DOHH2 (cell line): ENCODE results near the gene SCUBE1.

Experiments
- H3F3A ChIP-seq: fragments of 200-600 bp; sonication (generic), shearing (Covaris generic); 2 replicates; pipeline ENCODE4 v1.6.0; 2016; ENCODE audit warnings: antibody characterized with exemption, mild to moderate bottlenecking; ENCODE audit not compliant: control insufficient read depth, insufficient read depth
- H3K27ac ChIP-seq: fragments of 200-600 bp; sonication (generic); 2 replicates; pipeline ENCODE4 v1.5.1; 2014; ENCODE audit warnings: low read depth, mild to moderate bottlenecking, low read length, moderate library complexity
- H3K27me3 ChIP-seq: fragments of 200-600 bp; sonication (generic); 2 replicates; pipeline ENCODE4 v1.6.1; 2014; ENCODE audit warnings: mild to moderate bottlenecking, low read length, mixed read lengths; ENCODE audit not compliant: control insufficient read depth
- H3K36me3 ChIP-seq: fragments of 200-600 bp; sonication (generic); 2 replicates; pipeline ENCODE4 v1.6.1; 2014; ENCODE audit warnings: mild to moderate bottlenecking, low read length, moderate library complexity, mixed read lengths; ENCODE audit not compliant: control insufficient read depth
- H3K4me1 ChIP-seq: fragments of 200-600 bp; sonication (generic); 2 replicates; pipeline ENCODE4 v1.6.1; 2014; ENCODE audit warnings: mild to moderate bottlenecking, low read length, mixed read lengths; ENCODE audit not compliant: control insufficient read depth
- H3K4me2 ChIP-seq: fragments of 200-600 bp; sonication (generic); 2 replicates; pipeline ENCODE4 v1.6.0; 2014; ENCODE audit warnings: mild to moderate bottlenecking, low read length, moderate library complexity
- H3K4me3 ChIP-seq: fragments of 200-600 bp; sonication (generic); 2 replicates; pipeline ENCODE4 v1.5.1; 2014; ENCODE audit warnings: mild to moderate bottlenecking, low read length, mixed read lengths
- H3K79me2 ChIP-seq: fragments of 200-600 bp; sonication (generic); 2 replicates; pipeline ENCODE4 v1.6.1; 2014; ENCODE audit warnings: mild to moderate bottlenecking, low read length, mixed read lengths; ENCODE audit not compliant: control insufficient read depth
- H3K9me2 ChIP-seq: fragments of 200-600 bp; sonication (generic); replicated peaks from 2 replicates; pipeline ENCODE4 v1.6.1; 2014; ENCODE audit warnings: mild to moderate bottlenecking, low read length, mixed read lengths; ENCODE audit not compliant: control insufficient read depth
- H3K9me3 ChIP-seq: fragments of 200-600 bp; sonication (generic); 2 replicates; pipeline ENCODE4 v1.6.1; 2014; ENCODE audit warnings: antibody characterized with exemption, low read length, mixed read lengths; ENCODE audit not compliant: control insufficient read depth, insufficient read depth
- H4K20me1 ChIP-seq: fragments of 200-600 bp; sonication (generic); 2 replicates; pipeline ENCODE4 v1.6.0; 2014; ENCODE audit warnings: low read depth, mild to moderate bottlenecking, antibody characterized with exemption, low read length, moderate library complexity; ENCODE audit not compliant: control insufficient read depth, insufficient read depth
- CTCF ChIP-seq: fragments of 200-600 bp; sonication (generic); IDR thresholded peaks from one replicate; pipeline ENCODE4 v1.5.1; 2014; ENCODE audit warnings: antibody characterized with exemption, mild to moderate bottlenecking, low read depth, low read length; ENCODE audit not compliant: poor library complexity, severe bottlenecking
- EZH2phosphoT487 ChIP-seq: fragments of 200-600 bp; sonication (generic); IDR thresholded peaks from 2 replicates; pipeline ENCODE4 v1.6.1; 2017; ENCODE audit warnings: borderline replicate concordance, mild to moderate bottlenecking, antibody characterized with exemption, low read length, moderate library complexity, mixed read lengths

SCUBE1 gene

GRCh38 chr22:43326331-43327156 is 16.6 kb downstream of the SCUBE1 start:
- Histone ChIP-seq H3K27me3 (0 out of 2 replicates have a peak, but pooled peaks cover 2% of the 10 kb centered on the region), H3K4me3 (no peak overlapping the region), H4K20me1 (no peaks in the 10 kb centered on the region), H3K4me2 (no peak overlapping the region), H3K4me1 (no peaks in the 10 kb centered on the region), H3K36me3 (no peaks in the 10 kb centered on the region), H3F3A (no peaks in the 10 kb centered on the region), H3K9me2 (no peaks in the 10 kb centered on the region), H3K27ac (no peak overlapping the region), H3K79me2 (no peaks in the 10 kb centered on the region), H3K9me3 (no peaks in the 10 kb centered on the region)
- TF ChIP-seq CTCF, result no peak
- no peak for TF ChIP-seq EZH2phosphoT487

GRCh38 chr22:43325176-43325575 is 18.0 kb downstream of the SCUBE1 start:
- peaks cover 11% of the 10 kb centered on the region for H3K9me3 ChIP-seq

GRCh38 chr22:43320943-43321900 is 21.9 kb downstream of the SCUBE1 start:
- peak overlapping the region; percentile 54 for H3K4me3 ChIP-seq
- no peak for TF ChIP-seq EZH2phosphoT487
- no peak for TF ChIP-seq CTCF

More at GRCh38 chr22:43325176-43325575, 18.0 kb downstream of the SCUBE1 start:
- no peak for TF ChIP-seq CTCF
- no peak for TF ChIP-seq EZH2phosphoT487
- H4K20me1 ChIP-seq, result no peaks in the 10 kb centered on the region
- no peaks in the 10 kb centered on the region for H3K9me2 ChIP-seq
- H3K79me2 ChIP-seq, result no peaks in the 10 kb centered on the region
- H3K27me3 ChIP-seq, result 0 out of 2 replicates have a peak, but pooled peaks cover 2% of the 10 kb centered on the region
- peaks cover 8% of the 10 kb centered on the region for H3K4me1 ChIP-seq
- H3F3A ChIP-seq, result no peaks in the 10 kb centered on the region
- no peak overlapping the region for H3K4me3 ChIP-seq
- H3K36me3 ChIP-seq, result no peaks in the 10 kb centered on the region; the same call in 1 of the 2 replicates
- no peak overlapping the region for H3K4me2 ChIP-seq
- H3K27ac ChIP-seq, result no peak overlapping the region

More at GRCh38 chr22:43320943-43321900, 21.9 kb downstream of the SCUBE1 start:
- H4K20me1 ChIP-seq, result no peaks in the 10 kb centered on the region
- no peak overlapping the region for H3K27ac ChIP-seq
- peak overlapping the region; percentile 28 for H3K4me2 ChIP-seq
- peaks cover 11% of the 10 kb centered on the region for H3K9me3 ChIP-seq
- H3K79me2 ChIP-seq, result no peaks in the 10 kb centered on the region
- H3K9me2 ChIP-seq, result no peaks in the 10 kb centered on the region
- 0 out of 2 replicates have a peak, but pooled peaks cover 2% of the 10 kb centered on the region for H3K27me3 ChIP-seq
- no peaks in the 10 kb centered on the region; the same call in 1 of the 2 replicates for H3K36me3 ChIP-seq
- H3K4me1 ChIP-seq, result peaks cover 8% of the 10 kb centered on the region
- no peaks in the 10 kb centered on the region for H3F3A ChIP-seq
